Caco-2 (cell line): ENCODE measurements around the gene SLC6A6. TPM values are rescaled to one million over a fixed set of nuclear protein-coding genes. Genes with fewer than 3 reads are reported as not detected.

Experiments
- BruUV-seq: library from RNA; stranded (reverse); fragments of 400-500 nt; replicated peaks from 2 replicates; lab custom pipeline; 2021; lab: Mats Ljungman, UMichigan
- CTCF ChIA-PET: fragments of 300-600 bp; sonication (Branson Sonifier 250); formaldehyde crosslinking; loops from one replicate; lab custom pipeline; 2022; ENCODE audit warnings: antibody characterized with exemption; lab: Charles Lee
- POLR2A ChIA-PET: fragments of 300-600 bp; sonication (Branson Sonifier 250); formaldehyde crosslinking; loops from one replicate; lab custom pipeline; 2022; ENCODE audit warnings: antibody characterized with exemption; lab: Charles Lee
- DNase-seq, 2 experiments: peaks; one replicate each; pipeline versions ENCODE4 v3.0.0 to v3.0.0-alpha.2; 2020 to 2022
- H3K27me3 ChIP-seq: replicated peaks from 2 replicates; pipeline ENCODE4 v1.6.0; 2011; ENCODE audit warnings: low read length; ENCODE audit not compliant: control insufficient read depth, insufficient read depth
- H3K36me3 ChIP-seq: 2 replicates; pipeline ENCODE4 v1.5.1; 2011; ENCODE audit warnings: low read length; ENCODE audit not compliant: control insufficient read depth, insufficient read depth
- H3K4me1 ChIP-seq: fragments of 250-450 bp; sonication (Bioruptor Pico); 2 replicates; pipeline ENCODE4 v1.5.1; 2020; ENCODE audit warnings: mild to moderate bottlenecking
- H3K4me3 ChIP-seq: 2 replicates; pipeline ENCODE4 v1.5.1; 2011; ENCODE audit warnings: low read depth, mild to moderate bottlenecking, control low read depth, low read length
- H3K9me3 ChIP-seq: fragments of 250-450 bp; sonication (Bioruptor Pico); 2 replicates; pipeline ENCODE4 v1.5.1; 2020; ENCODE audit warnings: mild to moderate bottlenecking, moderate library complexity
- H3K27ac Mint-ChIP-seq: one replicate; pipeline ENCODE4 v1.8.0; 2022; ENCODE audit warnings: mixed read lengths; ENCODE audit not compliant: unreplicated experiment
- H3K27me3 Mint-ChIP-seq: one replicate; pipeline ENCODE4 v1.8.0; 2022; ENCODE audit warnings: mixed read lengths; ENCODE audit not compliant: insufficient read depth, unreplicated experiment
- H3K36me3 Mint-ChIP-seq: one replicate; pipeline ENCODE4 v1.8.0; 2022; ENCODE audit warnings: mild to moderate bottlenecking, mixed read lengths; ENCODE audit not compliant: insufficient read depth, unreplicated experiment
- H3K4me1 Mint-ChIP-seq: one replicate; pipeline ENCODE4 v1.8.0; 2022; ENCODE audit warnings: low read depth, mixed read lengths; ENCODE audit not compliant: unreplicated experiment
- H3K4me3 Mint-ChIP-seq: one replicate; pipeline ENCODE4 v1.8.0; 2022; ENCODE audit warnings: mild to moderate bottlenecking, moderate library complexity, mixed read lengths; ENCODE audit not compliant: unreplicated experiment
- H3K9me3 Mint-ChIP-seq: one replicate; pipeline ENCODE4 v1.8.0; 2022; ENCODE audit warnings: mixed read lengths; ENCODE audit not compliant: unreplicated experiment
- CTCF ChIP-seq, 2 experiments: fragments of 200-600 bp in 1 of 2; IDR thresholded peaks; 1 replicate in 1 of 2; 2 replicates in 1 of 2; pipeline versions ENCODE4 v1.5.1 to v1.8.0; 2011 to 2022; ENCODE audit warnings: antibody characterized with exemption in 1 of 2, control low read depth in 1 of 2, inconsistent platforms in 1 of 2, low read depth in 1 of 2, low read length in 1 of 2, mild to moderate bottlenecking in 1 of 2, moderate library complexity in 1 of 2; ENCODE audit not compliant: insufficient read depth in 1 of 2, severe bottlenecking in 1 of 2, unreplicated experiment in 1 of 2
- intact Hi-C: fragments of 100-400 bp; cut with micrococcal nuclease; formaldehyde crosslinking; loops from one replicate; pipeline ENCODE4 v1.10.0; 2022; ENCODE audit not compliant: unreplicated experiment
- total RNA-seq: library from RNA; stranded (reverse); gene quantifications from 2 replicates; pipeline ENCODE4 v1.2.3, GENCODE V29; 2022

SLC6A6 gene
- total RNA-seq, 1 experiment from 2014 or later, result 49.6 TPM

GRCh38 chr3:14486460-14486859 is 84.1 kb downstream of the SLC6A6 start:
- no peaks in the 10 kb centered on the region; the same call in 1 of the 2 replicates for H3K36me3 ChIP-seq
- H3K9me3 ChIP-seq, result no peaks in the 10 kb centered on the region
- CTCF ChIA-PET, result no interaction called here
- H3K4me3 ChIP-seq, result no peak overlapping the region
- H3K27me3 ChIP-seq, result no peaks in the 10 kb centered on the region
- Mint-ChIP-seq H3K27me3 (no peaks in the 10 kb centered on the region), H3K4me3 (no peak overlapping the region), H3K4me1 (no peaks in the 10 kb centered on the region), H3K9me3 (no peaks in the 10 kb centered on the region), H3K36me3 (peaks cover 38% of the 10 kb centered on the region), H3K27ac (no peak overlapping the region)
- H3K4me1 ChIP-seq, result no peaks in the 10 kb centered on the region
- no peak for DNase-seq
- POLR2A ChIA-PET, result no interaction called here
- intact Hi-C loops, result no loop called here
- no peak for TF ChIP-seq CTCF (IDR thresholded peaks at IDR 0.05; ENCODE audit: insufficient read depth in 1 of 2, low read depth in 1 of 2, low read length in 1 of 2, severe bottlenecking in 1 of 2, unreplicated experiment in 1 of 2)
- BruUV-seq, result no TSS peak

GRCh38 chr3:14487086-14487485 is 84.7 kb downstream of the SLC6A6 start:
- intact Hi-C loops, result no loop called here
- H3K9me3 Mint-ChIP-seq, result no peaks in the 10 kb centered on the region
- no peak overlapping the region for H3K4me3 Mint-ChIP-seq
- no peaks in the 10 kb centered on the region for H3K27me3 Mint-ChIP-seq
- Histone ChIP-seq H3K9me3 (no peaks in the 10 kb centered on the region), H3K4me3 (no peak overlapping the region), H3K36me3 (no peaks in the 10 kb centered on the region; the same call in 1 of the 2 replicates), H3K27me3 (no peaks in the 10 kb centered on the region), H3K4me1 (no peaks in the 10 kb centered on the region)
- H3K4me1 Mint-ChIP-seq, result no peaks in the 10 kb centered on the region
- peaks cover 43% of the 10 kb centered on the region for H3K36me3 Mint-ChIP-seq
- POLR2A ChIA-PET, result no interaction called here
- DNase-seq, result no peak
- no TSS peak for BruUV-seq
- no peak for TF ChIP-seq CTCF (IDR thresholded peaks at IDR 0.05; ENCODE audit: insufficient read depth in 1 of 2, low read depth in 1 of 2, low read length in 1 of 2, severe bottlenecking in 1 of 2, unreplicated experiment in 1 of 2)
- H3K27ac Mint-ChIP-seq, result no peak overlapping the region
- CTCF ChIA-PET, result no interaction called here

GRCh38 chr3:14487821-14488220 is 85.4 kb downstream of the SLC6A6 start:
- no peaks in the 10 kb centered on the region for H3K9me3 ChIP-seq
- CTCF ChIA-PET, result no interaction called here
- Mint-ChIP-seq H3K4me3 (no peak overlapping the region), H3K27me3 (no peaks in the 10 kb centered on the region), H3K27ac (no peak overlapping the region), H3K9me3 (no peaks in the 10 kb centered on the region), H3K4me1 (no peaks in the 10 kb centered on the region), H3K36me3 (peaks cover 43% of the 10 kb centered on the region)
- H3K36me3 ChIP-seq, result no peaks in the 10 kb centered on the region; the same call in 1 of the 2 replicates
- no peak for TF ChIP-seq CTCF (IDR thresholded peaks at IDR 0.05; ENCODE audit: insufficient read depth in 1 of 2, low read depth in 1 of 2, low read length in 1 of 2, severe bottlenecking in 1 of 2, unreplicated experiment in 1 of 2)
- H3K4me3 ChIP-seq, result no peak overlapping the region
- H3K27me3 ChIP-seq, result no peaks in the 10 kb centered on the region
- intact Hi-C loops, result no loop called here
- no peaks in the 10 kb centered on the region for H3K4me1 ChIP-seq
- POLR2A ChIA-PET, result no interaction called here
- BruUV-seq, result no TSS peak
- DNase-seq, result no peak
